ENCODE measurements around the gene TEC. TPM values are rescaled to one million over a fixed set of nuclear protein-coding genes. Genes with fewer than 3 reads are reported as not detected.

TEC gene
- total RNA-seq, 2 experiments from 2014 or later, result 2.0 to 3.0 TPM

GRCh38 chr4:48259748-48260147 is 9.9 kb downstream of the TEC start:
- ATAC-seq, result no peak
- peaks cover 4% of the 10 kb centered on the region for H3K36me3 Mint-ChIP-seq
- H3K4me1 Mint-ChIP-seq, result peaks cover 8% of the 10 kb centered on the region
- CTCF ChIA-PET, result no interaction called here
- H3K9me3 Mint-ChIP-seq (ENCODE audit: low read depth), result no peaks in the 10 kb centered on the region
- no peaks in the 10 kb centered on the region for H3K27me3 Mint-ChIP-seq
- no peak overlapping the region for H3K4me3 Mint-ChIP-seq
- H3K27ac Mint-ChIP-seq, result no peak overlapping the region
- DNase-seq, result no peak

- Mint-ChIP-seq H3K36me3 (peaks cover 4% of the 10 kb centered on the region), H3K9me3 (ENCODE audit: low read depth) (no peaks in the 10 kb centered on the region), H3K27me3 (no peaks in the 10 kb centered on the region), H3K4me1 (peaks cover 8% of the 10 kb centered on the region), H3K27ac (no peak overlapping the region), H3K4me3 (no peak overlapping the region)
- DNase-seq, result no peak
- CTCF ChIA-PET, result no interaction called here
- ATAC-seq, result no peak
Measured at GRCh38 chr4:48258845-48259397, 10.7 kb downstream of the TEC start.

GRCh38 chr4:48255959-48256342 is 13.7 kb downstream of the TEC start:
- DNase-seq, result no peak
- CTCF ChIA-PET, result no interaction called here
- Mint-ChIP-seq H3K4me1 (peaks cover under 1% of the 10 kb centered on the region), H3K36me3 (no peaks in the 10 kb centered on the region), H3K4me3 (no peak overlapping the region), H3K27ac (no peak overlapping the region), H3K9me3 (ENCODE audit: low read depth) (no peaks in the 10 kb centered on the region), H3K27me3 (no peaks in the 10 kb centered on the region)
- ATAC-seq, result no peak

- no peaks in the 10 kb centered on the region for H3K9me3 Mint-ChIP-seq (ENCODE audit: low read depth)
- no peak overlapping the region for H3K27ac Mint-ChIP-seq
- no peaks in the 10 kb centered on the region for H3K36me3 Mint-ChIP-seq
- CTCF ChIA-PET, result no interaction called here
- H3K27me3 Mint-ChIP-seq, result no peaks in the 10 kb centered on the region
- DNase-seq (no peak), ATAC-seq (no peak)
- no peaks in the 10 kb centered on the region for H3K4me1 Mint-ChIP-seq
- no peak overlapping the region for H3K4me3 Mint-ChIP-seq
Measured at GRCh38 chr4:48255072-48255958, 14.3 kb downstream of the TEC start.

- Mint-ChIP-seq H3K4me3 (no peak overlapping the region), H3K4me1 (no peaks in the 10 kb centered on the region), H3K36me3 (no peaks in the 10 kb centered on the region), H3K27ac (no peak overlapping the region), H3K27me3 (no peaks in the 10 kb centered on the region), H3K9me3 (ENCODE audit: low read depth) (no peaks in the 10 kb centered on the region)
- DNase-seq (no peak), ATAC-seq (no peak)
- CTCF ChIA-PET, result no interaction called here
Measured at GRCh38 chr4:48254381-48255071, 15.1 kb downstream of the TEC start.

- ATAC-seq (no peak), DNase-seq (no peak)
- Mint-ChIP-seq H3K36me3 (no peaks in the 10 kb centered on the region), H3K9me3 (ENCODE audit: low read depth) (no peaks in the 10 kb centered on the region), H3K27me3 (no peaks in the 10 kb centered on the region), H3K4me1 (no peaks in the 10 kb centered on the region), H3K4me3 (no peak overlapping the region), H3K27ac (no peak overlapping the region)
- CTCF ChIA-PET, result no interaction called here
Measured at GRCh38 chr4:48252313-48252712, 17.3 kb downstream of the TEC start.

GRCh38 chr4:48250980-48251379 is 18.7 kb downstream of the TEC start:
- no peak for DNase-seq
- Mint-ChIP-seq H3K36me3 (no peaks in the 10 kb centered on the region), H3K4me1 (no peaks in the 10 kb centered on the region), H3K9me3 (ENCODE audit: low read depth) (no peaks in the 10 kb centered on the region), H3K27me3 (no peaks in the 10 kb centered on the region), H3K27ac (no peak overlapping the region), H3K4me3 (no peak overlapping the region)
- no peak for ATAC-seq
- CTCF ChIA-PET, result no interaction called here

GRCh38 chr4:48250343-48250742 is 19.3 kb downstream of the TEC start:
- Mint-ChIP-seq H3K27me3 (no peaks in the 10 kb centered on the region), H3K27ac (no peak overlapping the region), H3K4me3 (no peak overlapping the region), H3K9me3 (ENCODE audit: low read depth) (no peaks in the 10 kb centered on the region), H3K4me1 (no peaks in the 10 kb centered on the region), H3K36me3 (no peaks in the 10 kb centered on the region)
- no peak for DNase-seq
- CTCF ChIA-PET, result no interaction called here
- no peak for ATAC-seq

GRCh38 chr4:48249378-48249777 is 20.3 kb downstream of the TEC start:
- H3K9me3 Mint-ChIP-seq (ENCODE audit: low read depth), result no peaks in the 10 kb centered on the region
- CTCF ChIA-PET, result interaction anchor here (1.3 kb wide), 1 partner anchor 15 kb away, joined by 4 read pairs; no protein-coding TSS in a partner anchor
- H3K36me3 Mint-ChIP-seq, result no peaks in the 10 kb centered on the region
- H3K4me3 Mint-ChIP-seq, result no peak overlapping the region
- ATAC-seq (no peak), DNase-seq (no peak)
- no peak overlapping the region for H3K27ac Mint-ChIP-seq
- no peaks in the 10 kb centered on the region for H3K4me1 Mint-ChIP-seq
- H3K27me3 Mint-ChIP-seq, result no peaks in the 10 kb centered on the region

- Mint-ChIP-seq H3K4me3 (no peak overlapping the region), H3K9me3 (ENCODE audit: low read depth) (no peaks in the 10 kb centered on the region), H3K4me1 (no peaks in the 10 kb centered on the region), H3K36me3 (peaks cover 3% of the 10 kb centered on the region), H3K27me3 (no peaks in the 10 kb centered on the region), H3K27ac (no peak overlapping the region)
- ATAC-seq (no peak), DNase-seq (no peak)
- CTCF ChIA-PET, result interaction anchor here (1.3 kb wide), 1 partner anchor 16 kb away, joined by 4 read pairs; no protein-coding TSS in a partner anchor
Measured at GRCh38 chr4:48248559-48248953, 21.1 kb downstream of the TEC start.

- Mint-ChIP-seq H3K27ac (no peak overlapping the region), H3K9me3 (ENCODE audit: low read depth) (no peaks in the 10 kb centered on the region), H3K4me1 (no peaks in the 10 kb centered on the region), H3K36me3 (peaks cover 4% of the 10 kb centered on the region), H3K27me3 (no peaks in the 10 kb centered on the region), H3K4me3 (no peak overlapping the region)
- DNase-seq (no peak), ATAC-seq (no peak)
- CTCF ChIA-PET, result interaction anchor here (1.3 kb wide), 1 partner anchor 17 kb away, joined by 4 read pairs; no protein-coding TSS in a partner anchor
Measured at GRCh38 chr4:48247878-48248558, 21.6 kb downstream of the TEC start.

- no peaks in the 10 kb centered on the region for H3K4me1 Mint-ChIP-seq
- H3K4me3 Mint-ChIP-seq, result no peak overlapping the region
- DNase-seq (no peak), ATAC-seq (no peak)
- no peak overlapping the region for H3K27ac Mint-ChIP-seq
- no peaks in the 10 kb centered on the region for H3K9me3 Mint-ChIP-seq (ENCODE audit: low read depth)
- CTCF ChIA-PET, result no interaction called here
- H3K27me3 Mint-ChIP-seq, result no peaks in the 10 kb centered on the region
- H3K36me3 Mint-ChIP-seq, result peaks cover 4% of the 10 kb centered on the region
Measured at GRCh38 chr4:48247142-48247877, 22.3 kb downstream of the TEC start.

- CTCF ChIA-PET, result no interaction called here
- no peak overlapping the region for H3K27ac Mint-ChIP-seq
Measured at GRCh38 chr4:48244665-48245064, 25.0 kb downstream of the TEC start.

More at GRCh38 chr4:48244665-48245064, 25.0 kb downstream of the TEC start:
- DNase-seq (no peak), ATAC-seq (no peak)
- no peaks in the 10 kb centered on the region for H3K4me1 Mint-ChIP-seq
- H3K36me3 Mint-ChIP-seq, result peaks cover 5% of the 10 kb centered on the region
- H3K4me3 Mint-ChIP-seq, result no peak overlapping the region
- no peaks in the 10 kb centered on the region for H3K27me3 Mint-ChIP-seq
- H3K9me3 Mint-ChIP-seq (ENCODE audit: low read depth), result no peaks in the 10 kb centered on the region
